ENCODE results near the gene KCNH2. TPM values are rescaled to one million over a fixed set of nuclear protein-coding genes. Genes with fewer than 3 reads are reported as not detected.

The KCNH2 gene
- total RNA-seq, 1 experiment from 2014 or later: 1.8 TPM

DNA sequence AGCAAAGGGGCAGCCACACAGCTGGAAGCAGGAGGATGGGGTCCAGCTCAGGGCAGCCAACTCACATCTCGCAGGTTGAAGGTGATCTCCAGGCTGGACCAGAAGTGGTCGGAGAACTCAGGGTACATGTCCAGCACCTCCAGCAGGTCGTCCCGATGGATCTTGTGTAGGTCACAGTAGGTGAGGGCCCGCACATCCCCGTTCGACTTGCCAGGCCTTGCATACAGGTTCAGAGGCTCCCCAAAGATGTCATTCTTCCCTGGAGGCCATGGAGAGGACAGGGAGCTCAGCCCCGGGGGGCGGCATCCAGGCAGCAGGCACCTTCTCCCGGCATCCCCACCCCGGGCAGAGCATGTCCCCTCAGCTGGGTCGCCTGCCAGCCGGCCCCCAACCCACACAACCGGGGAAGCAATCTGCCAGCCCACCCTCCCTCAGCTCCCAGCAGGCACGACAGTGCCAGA lies 29.3 kb downstream of the KCNH2 start:
- Histone ChIP-seq H3K4me1 (ENCODE audit: control insufficient read depth, insufficient read depth, low read length) (no peaks in the 10 kb centered on the region), H3K9me3 (ENCODE audit: control insufficient read depth, insufficient read depth, low read depth, low read length) (no peaks in the 10 kb centered on the region), H3K36me3 (ENCODE audit: control insufficient read depth, insufficient read depth, low read length) (no peaks in the 10 kb centered on the region), H3K4me3 (ENCODE audit: low read depth in 2 of 2, low read length in 2 of 2) (no peak overlapping the region), H3K27me3 (ENCODE audit: control insufficient read depth, insufficient read depth, low read length) (no peaks in the 10 kb centered on the region), H3K27ac (ENCODE audit: low read length) (no peak overlapping the region)
- BruUV-seq (replicated peaks): no TSS peak
- POLR2A ChIA-PET: no interaction called here
- no peak for DNase-seq (ENCODE audit: low read depth, low spot score)
- intact Hi-C loops (cut with micrococcal nuclease; ENCODE audit: unreplicated experiment) (no loop called here), in situ Hi-C loops (cut with HindIII; ENCODE audit: low pct_unique_long_range_greater_than_20kb, low sequenced_read_pairs) (no loop called here)
- no peak for TF ChIP-seq TCF7L2 (IDR thresholded peaks at IDR 0.05; ENCODE audit: low read depth, low read length)
- TF ChIP-seq, protein P1, sequence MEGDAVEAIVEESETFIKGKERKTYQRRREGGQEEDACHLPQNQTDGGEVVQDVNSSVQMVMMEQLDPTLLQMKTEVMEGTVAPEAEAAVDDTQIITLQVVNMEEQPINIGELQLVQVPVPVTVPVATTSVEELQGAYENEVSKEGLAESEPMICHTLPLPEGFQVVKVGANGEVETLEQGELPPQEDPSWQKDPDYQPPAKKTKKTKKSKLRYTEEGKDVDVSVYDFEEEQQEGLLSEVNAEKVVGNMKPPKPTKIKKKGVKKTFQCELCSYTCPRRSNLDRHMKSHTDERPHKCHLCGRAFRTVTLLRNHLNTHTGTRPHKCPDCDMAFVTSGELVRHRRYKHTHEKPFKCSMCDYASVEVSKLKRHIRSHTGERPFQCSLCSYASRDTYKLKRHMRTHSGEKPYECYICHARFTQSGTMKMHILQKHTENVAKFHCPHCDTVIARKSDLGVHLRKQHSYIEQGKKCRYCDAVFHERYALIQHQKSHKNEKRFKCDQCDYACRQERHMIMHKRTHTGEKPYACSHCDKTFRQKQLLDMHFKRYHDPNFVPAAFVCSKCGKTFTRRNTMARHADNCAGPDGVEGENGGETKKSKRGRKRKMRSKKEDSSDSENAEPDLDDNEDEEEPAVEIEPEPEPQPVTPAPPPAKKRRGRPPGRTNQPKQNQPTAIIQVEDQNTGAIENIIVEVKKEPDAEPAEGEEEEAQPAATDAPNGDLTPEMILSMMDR (IDR thresholded peaks at IDR 0.05): no peak
- TF ChIP-seq, protein P2, sequence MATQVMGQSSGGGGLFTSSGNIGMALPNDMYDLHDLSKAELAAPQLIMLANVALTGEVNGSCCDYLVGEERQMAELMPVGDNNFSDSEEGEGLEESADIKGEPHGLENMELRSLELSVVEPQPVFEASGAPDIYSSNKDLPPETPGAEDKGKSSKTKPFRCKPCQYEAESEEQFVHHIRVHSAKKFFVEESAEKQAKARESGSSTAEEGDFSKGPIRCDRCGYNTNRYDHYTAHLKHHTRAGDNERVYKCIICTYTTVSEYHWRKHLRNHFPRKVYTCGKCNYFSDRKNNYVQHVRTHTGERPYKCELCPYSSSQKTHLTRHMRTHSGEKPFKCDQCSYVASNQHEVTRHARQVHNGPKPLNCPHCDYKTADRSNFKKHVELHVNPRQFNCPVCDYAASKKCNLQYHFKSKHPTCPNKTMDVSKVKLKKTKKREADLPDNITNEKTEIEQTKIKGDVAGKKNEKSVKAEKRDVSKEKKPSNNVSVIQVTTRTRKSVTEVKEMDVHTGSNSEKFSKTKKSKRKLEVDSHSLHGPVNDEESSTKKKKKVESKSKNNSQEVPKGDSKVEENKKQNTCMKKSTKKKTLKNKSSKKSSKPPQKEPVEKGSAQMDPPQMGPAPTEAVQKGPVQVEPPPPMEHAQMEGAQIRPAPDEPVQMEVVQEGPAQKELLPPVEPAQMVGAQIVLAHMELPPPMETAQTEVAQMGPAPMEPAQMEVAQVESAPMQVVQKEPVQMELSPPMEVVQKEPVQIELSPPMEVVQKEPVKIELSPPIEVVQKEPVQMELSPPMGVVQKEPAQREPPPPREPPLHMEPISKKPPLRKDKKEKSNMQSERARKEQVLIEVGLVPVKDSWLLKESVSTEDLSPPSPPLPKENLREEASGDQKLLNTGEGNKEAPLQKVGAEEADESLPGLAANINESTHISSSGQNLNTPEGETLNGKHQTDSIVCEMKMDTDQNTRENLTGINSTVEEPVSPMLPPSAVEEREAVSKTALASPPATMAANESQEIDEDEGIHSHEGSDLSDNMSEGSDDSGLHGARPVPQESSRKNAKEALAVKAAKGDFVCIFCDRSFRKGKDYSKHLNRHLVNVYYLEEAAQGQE (IDR thresholded peaks at IDR 0.05; ENCODE audit: insufficient read depth in 1 of 2, low read depth in 2 of 2, low read length in 1 of 2): no peak
- no peak for TF ChIP-seq POLR2AphosphoS5 (IDR thresholded peaks at IDR 0.05; ENCODE audit: low read depth, low read length)
- TF ChIP-seq SIN3A (IDR thresholded peaks at IDR 0.05; ENCODE audit: borderline replicate concordance, insufficient read depth, low read depth, low read length): no peak
- no peak for ATAC-seq
- CTCF ChIA-PET: interaction anchor here (1.1 kb wide), 1 partner anchor 14 kb away, joined by 7 read pairs; no protein-coding TSS in a partner anchor

DNA sequence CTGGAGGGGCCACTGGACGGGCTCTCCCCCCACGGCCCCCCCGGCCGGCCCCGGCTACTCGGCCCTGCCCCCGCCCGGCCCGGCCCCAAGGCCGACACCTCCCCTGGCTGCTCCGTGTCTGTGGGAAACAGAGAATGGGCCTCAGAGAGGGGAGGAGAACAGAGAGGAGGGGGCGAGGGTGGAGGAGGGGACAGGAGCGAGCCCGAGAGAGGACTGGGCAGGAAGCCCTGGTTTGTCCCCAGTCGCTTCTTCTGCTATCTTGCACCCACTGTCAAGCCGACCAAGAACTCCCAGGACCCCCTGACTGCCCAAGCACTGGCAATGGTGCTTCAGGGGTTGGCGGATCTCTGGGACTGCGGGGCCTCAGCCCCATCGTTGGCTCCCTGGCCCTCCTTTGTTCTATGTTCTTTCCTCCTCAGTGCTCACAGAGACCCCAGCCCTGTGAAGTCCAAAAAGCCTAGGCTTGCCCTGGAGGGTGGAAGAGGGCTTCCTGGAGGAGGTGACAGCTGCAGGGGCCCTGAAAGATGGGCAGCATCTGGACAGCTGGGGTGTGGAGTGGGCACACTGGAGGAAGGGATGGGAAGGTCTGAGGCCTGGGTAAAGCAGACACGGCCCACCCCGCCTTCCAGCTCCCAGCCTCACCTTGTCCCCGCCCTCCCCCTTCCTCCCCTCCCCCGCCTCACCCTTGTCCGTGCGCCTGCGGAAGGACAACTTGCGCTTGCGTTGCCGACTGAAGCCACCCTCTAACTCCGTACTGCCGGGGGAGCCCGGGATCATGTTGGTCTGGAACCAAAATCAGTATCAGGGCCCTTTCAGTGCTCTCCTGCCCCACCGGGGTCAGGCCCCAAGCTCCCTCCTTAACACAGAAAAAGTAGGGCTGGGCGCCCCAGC lies 30.1 kb downstream of the KCNH2 start:
- intact Hi-C loops (cut with micrococcal nuclease; ENCODE audit: unreplicated experiment): no loop called here
- ATAC-seq: no peak

More for the DNA sequence above, 30.1 kb downstream of the KCNH2 start:
- Histone ChIP-seq H3K9me3 (ENCODE audit: control insufficient read depth, insufficient read depth, low read depth, low read length) (no peaks in the 10 kb centered on the region), H3K4me3 (ENCODE audit: low read depth in 2 of 2, low read length in 2 of 2) (no peak overlapping the region), H3K4me1 (ENCODE audit: control insufficient read depth, insufficient read depth, low read length) (no peaks in the 10 kb centered on the region), H3K27ac (ENCODE audit: low read length) (no peak overlapping the region), H3K27me3 (ENCODE audit: control insufficient read depth, insufficient read depth, low read length) (no peaks in the 10 kb centered on the region), H3K36me3 (ENCODE audit: control insufficient read depth, insufficient read depth, low read length) (no peaks in the 10 kb centered on the region)
- CTCF ChIA-PET: no interaction called here
- no TSS peak for BruUV-seq (replicated peaks)
- in situ Hi-C loops (cut with HindIII; ENCODE audit: low pct_unique_long_range_greater_than_20kb, low sequenced_read_pairs): no loop called here
- DNase-seq (ENCODE audit: low read depth, low spot score): no peak
- TF ChIP-seq, protein P2 (IDR thresholded peaks at IDR 0.05; ENCODE audit: insufficient read depth in 1 of 2, low read depth in 2 of 2, low read length in 1 of 2): no peak
- no peak for TF ChIP-seq POLR2AphosphoS5 (IDR thresholded peaks at IDR 0.05; ENCODE audit: low read depth, low read length)
- TF ChIP-seq, protein P1 (IDR thresholded peaks at IDR 0.05): no peak
- TF ChIP-seq SIN3A (IDR thresholded peaks at IDR 0.05; ENCODE audit: borderline replicate concordance, insufficient read depth, low read depth, low read length): no peak
- no peak for TF ChIP-seq TCF7L2 (IDR thresholded peaks at IDR 0.05; ENCODE audit: low read depth, low read length)
- POLR2A ChIA-PET: no interaction called here
